LNCaP clone FGC (cell line): ENCODE results near the gene GOT1.
A peak's percentile ranks its signal among the peaks of the same experiment; 100 is the strongest.

Source experiments
- DNase-seq: peaks from one replicate; pipeline ENCODE4 v3.0.0-alpha.2; 2011; ENCODE audit warnings: low read depth
- H3K4me3 ChIP-seq: 2 replicates; pipeline ENCODE4 v1.5.1; 2011; ENCODE audit warnings: mild to moderate bottlenecking, low read depth, low read length, control low read depth
- CTCF ChIP-seq: IDR thresholded peaks from 2 replicates; pipeline ENCODE4 v1.5.1; 2012; ENCODE audit warnings: mild to moderate bottlenecking; ENCODE audit not compliant: control insufficient read depth, insufficient read depth; ENCODE audit errors: extremely low read depth

GOT1 gene

GRCh38 chr10:99438890-99439289 is 8.5 kb upstream of the GOT1 start:
- no peak for DNase-seq
- no peak overlapping the region for H3K4me3 ChIP-seq
- no peak for TF ChIP-seq CTCF

- no peak overlapping the region for H3K4me3 ChIP-seq
- TF ChIP-seq CTCF: peak; percentile 57
- no peak for DNase-seq
Observed at GRCh38 chr10:99435986-99436638, 5.7 kb upstream of the GOT1 start.

DNA sequence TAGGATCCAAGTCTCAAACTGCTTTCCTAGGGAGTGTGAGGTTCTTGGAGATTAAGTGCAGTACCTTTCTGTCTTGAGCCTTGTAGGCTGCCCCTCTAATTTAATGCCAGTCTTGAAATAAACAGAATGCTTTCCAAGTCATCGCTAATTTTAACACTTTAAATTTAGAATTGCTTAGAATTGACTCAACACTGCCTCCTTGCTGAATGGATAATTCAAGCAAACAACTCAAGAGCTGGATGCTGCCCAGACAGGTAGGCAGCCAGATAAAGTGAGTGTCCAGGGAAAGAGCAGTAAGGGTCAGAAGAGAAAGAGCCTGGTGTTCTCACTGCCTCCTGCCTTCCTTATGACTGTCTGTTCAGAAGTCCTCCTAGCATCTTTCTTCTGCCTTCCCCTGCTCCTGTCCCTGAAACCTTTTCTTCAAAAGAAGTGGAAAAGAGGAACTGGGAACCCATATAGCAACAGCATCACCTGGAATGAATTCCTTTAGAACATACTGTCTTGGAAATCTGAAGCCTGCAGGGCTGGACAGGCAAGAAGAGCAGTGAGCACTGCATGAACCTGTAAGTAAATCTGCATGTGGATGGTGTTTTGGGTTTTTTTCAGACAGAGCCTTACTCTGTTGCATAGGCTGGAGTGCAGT is 3.1 kb upstream of the GOT1 start:
- TF ChIP-seq CTCF: peak; percentile 24; the same call in 1 of the 2 replicates
- no peak overlapping the region for H3K4me3 ChIP-seq
- DNase-seq: no peak

DNA sequence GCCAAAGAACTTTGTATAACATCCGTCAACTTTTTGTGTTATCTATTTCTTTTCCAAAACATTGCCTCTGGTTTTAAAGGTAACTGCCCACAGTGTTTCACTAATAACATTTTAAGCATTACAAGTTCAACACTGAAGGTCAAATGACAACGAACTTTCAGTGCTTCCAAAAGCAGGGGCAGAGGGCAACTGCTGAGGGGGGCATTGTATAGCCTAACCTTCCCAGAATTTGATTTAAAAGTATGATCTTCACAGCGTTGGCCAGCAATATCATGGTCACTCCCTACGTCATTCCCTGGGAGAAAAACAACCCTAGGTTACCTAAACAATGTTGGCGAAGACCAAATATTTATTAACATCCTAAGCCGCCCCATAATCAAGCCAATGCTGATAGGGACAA is 2.5 kb upstream of the GOT1 start:
- no peak overlapping the region for H3K4me3 ChIP-seq
- no peak for DNase-seq
- TF ChIP-seq CTCF: no peak

- TF ChIP-seq CTCF: no peak
- no peak for DNase-seq
- H3K4me3 ChIP-seq: peak overlapping the region; percentile 100
Observed at GRCh38 chr10:99432047-99432446, 1.6 kb upstream of the GOT1 start.

DNA sequence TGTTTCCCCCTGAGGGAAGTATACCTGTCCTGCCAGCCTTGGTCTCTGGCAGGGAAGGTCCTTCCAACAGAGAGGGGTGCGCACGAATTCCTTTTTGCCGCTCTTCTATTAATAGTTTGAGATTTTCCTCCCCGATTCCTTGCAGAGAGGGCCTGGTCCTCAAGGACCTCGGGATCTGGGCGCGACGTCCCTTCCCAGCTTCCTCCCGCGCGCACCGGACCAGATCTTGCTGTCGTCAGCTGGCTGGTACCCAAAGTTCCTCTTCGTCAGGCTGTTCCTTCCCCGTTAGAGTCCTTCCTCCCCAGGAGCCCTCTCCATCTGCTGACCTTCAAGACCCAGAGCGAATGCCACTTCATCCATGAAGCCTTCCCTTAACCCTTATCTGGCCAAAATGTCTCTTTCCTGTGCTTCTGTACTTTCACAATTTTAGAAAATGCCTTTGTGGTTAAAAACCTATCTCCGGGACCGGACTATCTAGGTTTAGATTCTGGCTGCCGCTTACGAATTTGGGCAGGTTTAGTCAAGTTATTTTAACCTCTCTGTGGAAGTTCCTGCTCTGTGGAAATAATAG is 851 bp upstream of the GOT1 start:
- peak; percentile 56 for DNase-seq
- no peak for TF ChIP-seq CTCF

More for the DNA sequence above, 851 bp upstream of the GOT1 start:
- H3K4me3 ChIP-seq: peak overlapping the region; percentile 100
